ENCODE results near the gene AAR2. TPM values are rescaled to one million over a fixed set of nuclear protein-coding genes. Genes with fewer than 3 reads are reported as not detected.

Gene AAR2
- total RNA-seq, 2 donors from 2014 or later = 22.1 to 29.1 TPM

GRCh38 chr20:36268440-36269342, 32.4 kb downstream of the AAR2 start:
- no peak for ATAC-seq (ENCODE audit: insufficient number of reproducible peaks, low FRiP score, low read depth)

DNA sequence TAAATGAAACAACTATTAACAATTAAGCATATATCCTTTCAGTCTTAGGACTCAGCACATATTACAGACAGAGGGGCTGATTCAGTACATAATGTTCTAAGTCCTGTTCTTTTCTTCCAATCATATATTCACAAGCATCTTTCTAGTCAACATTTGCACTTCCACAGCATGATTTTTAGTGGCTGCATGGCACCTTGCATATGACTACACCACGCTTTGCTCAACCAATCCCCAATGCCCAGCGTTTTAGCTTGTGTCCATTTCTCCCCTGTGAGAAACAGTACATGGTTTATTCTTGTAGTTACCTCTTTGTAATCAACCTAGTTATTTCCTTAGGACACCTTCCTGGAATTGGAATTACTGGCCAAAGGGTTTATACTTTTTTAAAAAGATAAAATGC, 33.2 kb downstream of the AAR2 start:
- no peak for DNase-seq (ENCODE audit: low spot score)
- no peak for ATAC-seq (ENCODE audit: insufficient number of reproducible peaks, low FRiP score, low read depth)
- no peaks in the 10 kb centered on the region for H3K4me1 ChIP-seq (ENCODE audit: control insufficient read depth in 1 of 2, low read depth in 2 of 2)
- H3K4me3 ChIP-seq = no peak overlapping the region
- no peaks in the 10 kb centered on the region for H3K9me3 ChIP-seq
- H3K27ac ChIP-seq = no peak overlapping the region
- TF ChIP-seq CTCF (IDR thresholded peaks at IDR 0.05) = no peak
- H3K27me3 ChIP-seq (replicated peaks; ENCODE audit: insufficient read depth) = peaks cover 5% of the 10 kb centered on the region
- no peaks in the 10 kb centered on the region for H3K36me3 ChIP-seq

More at GRCh38 chr20:36268440-36269342, 32.4 kb downstream of the AAR2 start:
- Histone ChIP-seq H3K9me3 (no peaks in the 10 kb centered on the region), H3K27me3 (replicated peaks; ENCODE audit: insufficient read depth) (peaks cover 4% of the 10 kb centered on the region), H3K4me1 (ENCODE audit: control insufficient read depth in 1 of 2, low read depth in 2 of 2) (no peaks in the 10 kb centered on the region), H3K4me3 (no peak overlapping the region), H3K27ac (no peak overlapping the region), H3K36me3 (no peaks in the 10 kb centered on the region)
- DNase-seq (ENCODE audit: low spot score) = no peak
- TF ChIP-seq CTCF (IDR thresholded peaks at IDR 0.05) = no peak

- Histone ChIP-seq H3K36me3 (no peaks in the 10 kb centered on the region), H3K4me1 (ENCODE audit: control insufficient read depth in 1 of 2, low read depth in 2 of 2) (no peaks in the 10 kb centered on the region), H3K4me3 (no peak overlapping the region), H3K27ac (no peak overlapping the region), H3K27me3 (replicated peaks; ENCODE audit: insufficient read depth) (peaks cover 5% of the 10 kb centered on the region), H3K9me3 (no peaks in the 10 kb centered on the region)
- ATAC-seq (ENCODE audit: insufficient number of reproducible peaks, low FRiP score, low read depth) (no peak), DNase-seq (ENCODE audit: low spot score) (no peak)
- TF ChIP-seq CTCF (IDR thresholded peaks at IDR 0.05) = no peak
These were observed 34.7 kb downstream of the AAR2 start for GRCh38 chr20:36270744-36271638.

- no peak for ATAC-seq (ENCODE audit: insufficient number of reproducible peaks, low FRiP score, low read depth)
- no peak overlapping the region for H3K27ac ChIP-seq
- no peak overlapping the region for H3K4me3 ChIP-seq
- no peak for DNase-seq (ENCODE audit: low spot score)
- H3K4me1 ChIP-seq (ENCODE audit: control insufficient read depth in 1 of 2, low read depth in 2 of 2) = no peaks in the 10 kb centered on the region
- H3K27me3 ChIP-seq (replicated peaks; ENCODE audit: insufficient read depth) = peaks cover 5% of the 10 kb centered on the region
- no peaks in the 10 kb centered on the region for H3K36me3 ChIP-seq
- H3K9me3 ChIP-seq = no peaks in the 10 kb centered on the region
- no peak for TF ChIP-seq CTCF (IDR thresholded peaks at IDR 0.05)
These were observed 35.6 kb downstream of the AAR2 start for GRCh38 chr20:36271639-36272546.
